Measurements from ENCODE around the gene BMP6. TPM values are rescaled to one million over a fixed set of nuclear protein-coding genes. Genes with fewer than 3 reads are reported as not detected.

The BMP6 gene
- total RNA-seq, 1 experiment from 2014 or later: 1.9 TPM

DNA sequence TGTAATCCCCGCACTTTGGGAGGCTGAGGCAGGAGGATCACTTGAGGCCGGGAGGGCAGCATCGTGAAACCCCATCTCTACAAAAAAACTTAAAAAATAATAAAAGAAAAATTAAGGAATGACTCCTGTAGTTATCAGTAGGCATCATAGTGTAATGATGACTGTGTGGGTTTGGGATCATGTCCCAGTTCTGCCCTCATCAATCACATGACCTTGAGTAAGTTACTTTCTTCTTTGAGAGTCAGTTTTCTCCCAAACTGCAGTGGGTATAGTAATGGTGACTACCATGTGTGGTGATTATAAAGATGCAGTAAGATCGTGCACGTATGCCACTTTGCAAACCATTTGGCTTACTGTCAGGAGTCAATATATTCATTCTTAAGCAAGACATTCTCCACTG lies 95.5 kb downstream of the BMP6 start:
- H3K9me3 ChIP-seq (ENCODE audit: low read depth, low read length, poor library complexity, severe bottlenecking): no peaks in the 10 kb centered on the region
- no TSS peak for BruUV-seq (replicated peaks)
- H3K4me3 ChIP-seq (ENCODE audit: low read depth, low read length, poor library complexity, severe bottlenecking): no peak overlapping the region
- intact Hi-C loops (cut with micrococcal nuclease; ENCODE audit: unreplicated experiment): no loop called here
- H3K27ac ChIP-seq (ENCODE audit: low read depth, low read length, poor library complexity, severe bottlenecking): no peak overlapping the region
- CTCF ChIA-PET: interaction anchor here (0.5 kb wide), 1 partner anchor 21 kb away, joined by 3 read pairs; no protein-coding TSS in a partner anchor
- H3K27me3 ChIP-seq (replicated peaks; ENCODE audit: insufficient read depth, low read depth, low read length, poor library complexity): no peaks in the 10 kb centered on the region
- H3K4me1 ChIP-seq (ENCODE audit: insufficient read depth, low read length, poor library complexity, severe bottlenecking): no peaks in the 10 kb centered on the region
- no peak for DNase-seq (ENCODE audit: low spot score)
- TF ChIP-seq EZH2 (IDR thresholded peaks at IDR 0.05; ENCODE audit: borderline replicate concordance, low read depth, low read length, poor library complexity, severe bottlenecking): no peak
- no peak for TF ChIP-seq CTCF (conservative IDR thresholded peaks at IDR 0.05; ENCODE audit: low read depth, low read length)
- POLR2A ChIA-PET (ENCODE audit: low non-redundant PET): no interaction called here
- H3K36me3 ChIP-seq (ENCODE audit: insufficient read depth, low read length, poor library complexity, severe bottlenecking): no peaks in the 10 kb centered on the region

DNA sequence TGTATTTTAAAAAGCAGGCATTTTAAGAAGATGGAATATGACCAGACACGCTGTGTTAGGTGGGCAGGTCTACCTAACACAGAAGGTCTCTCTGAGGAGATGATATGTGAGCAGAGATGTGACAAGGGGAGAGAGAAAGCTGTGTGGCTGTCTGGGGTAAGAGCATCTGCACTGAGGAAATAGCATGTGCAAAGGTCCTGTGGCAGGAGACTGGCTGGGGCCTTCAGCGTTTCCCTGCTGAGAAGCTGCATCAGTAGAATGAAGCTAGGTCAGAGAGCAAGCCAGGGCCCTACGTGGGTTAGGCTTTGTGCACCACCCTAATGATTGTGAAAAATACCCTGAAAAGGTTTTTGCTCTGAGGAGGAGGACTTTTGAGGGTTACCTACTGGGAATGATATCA lies 97.7 kb downstream of the BMP6 start:
- BruUV-seq (replicated peaks): no TSS peak
- intact Hi-C loops (cut with micrococcal nuclease; ENCODE audit: unreplicated experiment): no loop called here
- Histone ChIP-seq H3K4me1 (ENCODE audit: insufficient read depth, low read length, poor library complexity, severe bottlenecking) (no peaks in the 10 kb centered on the region), H3K36me3 (ENCODE audit: insufficient read depth, low read length, poor library complexity, severe bottlenecking) (no peaks in the 10 kb centered on the region), H3K4me3 (ENCODE audit: low read depth, low read length, poor library complexity, severe bottlenecking) (no peak overlapping the region), H3K27me3 (replicated peaks; ENCODE audit: insufficient read depth, low read depth, low read length, poor library complexity) (no peaks in the 10 kb centered on the region), H3K27ac (ENCODE audit: low read depth, low read length, poor library complexity, severe bottlenecking) (no peak overlapping the region), H3K9me3 (ENCODE audit: low read depth, low read length, poor library complexity, severe bottlenecking) (no peaks in the 10 kb centered on the region)
- CTCF ChIA-PET: no interaction called here
- DNase-seq (ENCODE audit: low spot score): no peak
- POLR2A ChIA-PET (ENCODE audit: low non-redundant PET): no interaction called here
- no peak for TF ChIP-seq EZH2 (IDR thresholded peaks at IDR 0.05; ENCODE audit: borderline replicate concordance, low read depth, low read length, poor library complexity, severe bottlenecking)
- TF ChIP-seq CTCF (conservative IDR thresholded peaks at IDR 0.05; ENCODE audit: low read depth, low read length): no peak

DNA sequence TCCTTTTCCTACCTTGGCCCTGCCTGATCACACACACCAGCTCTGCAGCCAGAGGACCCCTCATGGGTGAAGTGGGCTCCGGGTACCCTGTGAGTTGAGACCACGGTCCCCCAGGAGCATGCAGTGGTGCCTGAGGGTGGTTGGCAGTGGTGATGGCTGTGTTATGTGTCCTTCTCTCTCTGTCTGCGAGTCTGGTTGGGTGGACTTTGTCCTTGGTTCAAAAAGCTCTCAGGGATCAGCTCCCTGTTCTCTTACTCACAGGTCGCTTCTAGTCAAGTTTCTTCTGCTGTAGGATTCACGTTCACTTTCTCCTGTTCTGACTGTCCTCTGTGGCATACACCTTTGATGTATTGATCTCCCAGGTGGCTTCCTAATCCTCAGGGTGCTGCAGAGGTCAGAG lies 100.1 kb downstream of the BMP6 start:
- H3K27me3 ChIP-seq (replicated peaks; ENCODE audit: insufficient read depth, low read depth, low read length, poor library complexity): no peaks in the 10 kb centered on the region
- DNase-seq (ENCODE audit: low spot score): no peak
- no peaks in the 10 kb centered on the region for H3K4me1 ChIP-seq (ENCODE audit: insufficient read depth, low read length, poor library complexity, severe bottlenecking)
- no peak overlapping the region for H3K4me3 ChIP-seq (ENCODE audit: low read depth, low read length, poor library complexity, severe bottlenecking)
- no TSS peak for BruUV-seq (replicated peaks)
- TF ChIP-seq CTCF (conservative IDR thresholded peaks at IDR 0.05; ENCODE audit: low read depth, low read length) (no peak), EZH2 (IDR thresholded peaks at IDR 0.05; ENCODE audit: borderline replicate concordance, low read depth, low read length, poor library complexity, severe bottlenecking) (no peak)
- intact Hi-C loops (cut with micrococcal nuclease; ENCODE audit: unreplicated experiment): no loop called here
- ChIA-PET CTCF (no interaction called here), POLR2A (ENCODE audit: low non-redundant PET) (no interaction called here)
- no peaks in the 10 kb centered on the region for H3K9me3 ChIP-seq (ENCODE audit: low read depth, low read length, poor library complexity, severe bottlenecking)
- no peak overlapping the region for H3K27ac ChIP-seq (ENCODE audit: low read depth, low read length, poor library complexity, severe bottlenecking)
- no peaks in the 10 kb centered on the region for H3K36me3 ChIP-seq (ENCODE audit: insufficient read depth, low read length, poor library complexity, severe bottlenecking)
